Measurements from ENCODE around the gene KRTAP10-12. TPM values are rescaled to one million over a fixed set of nuclear protein-coding genes. Genes with fewer than 3 reads are reported as not detected.

KRTAP10-12 gene
- total and polyA plus RNA-seq, 2 of the 4 experiments (the other 2 are of a cell fraction), result not detected

- Histone ChIP-seq H3K36me3 (ENCODE audit: control insufficient read depth, insufficient read depth, low read length) (no peaks in the 10 kb centered on the region), H3K56ac (ENCODE audit: extremely low read depth, insufficient read depth, low read length) (no peak within 1 kb of the TSS), H2AK9ac (replicated peaks; ENCODE audit: low read depth, low read length, poor library complexity) (no peak within 1 kb of the TSS), H3K23ac (ENCODE audit: low read depth, low read length) (no peak within 1 kb of the TSS), H3K79me1 (ENCODE audit: low read depth in 1 of 2, low read length in 2 of 2) (no peaks in the 10 kb centered on the region), H3K4me2 (ENCODE audit: low read depth, low read length) (no peak within 1 kb of the TSS), H4K20me1 (ENCODE audit: insufficient read depth, low read length) (no peaks in the 10 kb centered on the region), H3K27ac (ENCODE audit: insufficient read depth, low read length) (no peak within 1 kb of the TSS), H2BK15ac (ENCODE audit: low read depth, low read length) (no peak within 1 kb of the TSS), H2AK5ac (ENCODE audit: low read depth, low read length) (no peak within 1 kb of the TSS), H3K18ac (ENCODE audit: low read depth, low read length) (no peak within 1 kb of the TSS), H3K14ac (replicated peaks; ENCODE audit: low read depth, low read length) (no peak within 1 kb of the TSS), H3K9me1 (ENCODE audit: insufficient read depth, low read length) (no peaks in the 10 kb centered on the region), H4K8ac (ENCODE audit: low read depth in 2 of 2, low read length in 2 of 2) (no peak within 1 kb of the TSS), H3K4ac (ENCODE audit: low read depth, low read length) (no peak within 1 kb of the TSS), H2BK120ac (ENCODE audit: low read depth, low read length) (no peak within 1 kb of the TSS), H3K4me1 (ENCODE audit: control insufficient read depth, insufficient read depth, low read length) (no peaks in the 10 kb centered on the region), H3K9ac (ENCODE audit: low read depth, low read length) (no peak within 1 kb of the TSS), H2BK5ac (ENCODE audit: low read depth, low read length, poor library complexity, severe bottlenecking) (no peak within 1 kb of the TSS), H2AFZ (replicated peaks; ENCODE audit: low read length, poor library complexity) (no peak within 1 kb of the TSS), H4K5ac (ENCODE audit: low read depth, low read length) (no peak within 1 kb of the TSS), H2BK20ac (ENCODE audit: low read depth, low read length) (no peak within 1 kb of the TSS), H3K27me3 (ENCODE audit: control insufficient read depth, insufficient read depth, low read length) (peaks cover 30% of the 10 kb centered on the region), H4K91ac (ENCODE audit: insufficient read depth, low read depth, low read length) (no peak within 1 kb of the TSS), H3K9me3 (ENCODE audit: control insufficient read depth, insufficient read depth, low read length) (no peaks in the 10 kb centered on the region), H3K4me3 (ENCODE audit: insufficient read depth, low read depth, low read length) (no peak within 1 kb of the TSS)
- no TSS peak for BruUV-seq (replicated peaks)
- DNase-seq, result no peak
- 61% methylated on average over 3 of the region's 23 CpGs; no CpG with 5 or more reads in 1 of the 2 experiments for WGBS, 2 experiments (ENCODE audit: extremely low coverage in 2 of 2, insufficient read length in 1 of 2)
- ATAC-seq (ENCODE audit: low read depth), result no peak
- POLR2A ChIA-PET (ENCODE audit: unreplicated experiment), result no interaction called here
- intact Hi-C loops (cut with micrococcal nuclease), result no loop called here
- CTCF ChIA-PET, result no interaction called here
- dilution Hi-C loops (cut with HindIII; ENCODE audit: low sequenced_read_pairs, unreplicated experiment), result no loop called here
- TF ChIP-seq MXI1 (IDR thresholded peaks at IDR 0.05; ENCODE audit: borderline replicate concordance, low read depth, low read length) (no peak), USF2 (IDR thresholded peaks at IDR 0.05; ENCODE audit: low read depth, low read length) (no peak), RAD21 (IDR thresholded peaks at IDR 0.05; ENCODE audit: low read length) (no peak)
- in situ Hi-C loops (cut with MboI; ENCODE audit: low sequenced_read_pairs), result no loop called here
Observed at GRCh38 chr21:44681861-44682579, 15.0 kb upstream of the KRTAP10-12 start, which contains the start of gene KRTAP12-1. Gene KRTAP12-1 (minus strand): TSS chr21:44682163. CDS start chr21:44682123, 40 bp downstream.
